GM21576 (cell line): ENCODE results near the gene CBX4.

Experiments
- ATAC-seq: cut with Tn5 transposase; IDR thresholded peaks from one replicate; pipeline ENCODE4 v1.9.1; 2021; ENCODE audit warnings: mild to moderate bottlenecking, moderate library complexity; ENCODE audit not compliant: unreplicated experiment

Gene CBX4

GRCh38 chr17:79791735-79792161 is 47.5 kb downstream of the CBX4 start:
- ATAC-seq = no peak

DNA sequence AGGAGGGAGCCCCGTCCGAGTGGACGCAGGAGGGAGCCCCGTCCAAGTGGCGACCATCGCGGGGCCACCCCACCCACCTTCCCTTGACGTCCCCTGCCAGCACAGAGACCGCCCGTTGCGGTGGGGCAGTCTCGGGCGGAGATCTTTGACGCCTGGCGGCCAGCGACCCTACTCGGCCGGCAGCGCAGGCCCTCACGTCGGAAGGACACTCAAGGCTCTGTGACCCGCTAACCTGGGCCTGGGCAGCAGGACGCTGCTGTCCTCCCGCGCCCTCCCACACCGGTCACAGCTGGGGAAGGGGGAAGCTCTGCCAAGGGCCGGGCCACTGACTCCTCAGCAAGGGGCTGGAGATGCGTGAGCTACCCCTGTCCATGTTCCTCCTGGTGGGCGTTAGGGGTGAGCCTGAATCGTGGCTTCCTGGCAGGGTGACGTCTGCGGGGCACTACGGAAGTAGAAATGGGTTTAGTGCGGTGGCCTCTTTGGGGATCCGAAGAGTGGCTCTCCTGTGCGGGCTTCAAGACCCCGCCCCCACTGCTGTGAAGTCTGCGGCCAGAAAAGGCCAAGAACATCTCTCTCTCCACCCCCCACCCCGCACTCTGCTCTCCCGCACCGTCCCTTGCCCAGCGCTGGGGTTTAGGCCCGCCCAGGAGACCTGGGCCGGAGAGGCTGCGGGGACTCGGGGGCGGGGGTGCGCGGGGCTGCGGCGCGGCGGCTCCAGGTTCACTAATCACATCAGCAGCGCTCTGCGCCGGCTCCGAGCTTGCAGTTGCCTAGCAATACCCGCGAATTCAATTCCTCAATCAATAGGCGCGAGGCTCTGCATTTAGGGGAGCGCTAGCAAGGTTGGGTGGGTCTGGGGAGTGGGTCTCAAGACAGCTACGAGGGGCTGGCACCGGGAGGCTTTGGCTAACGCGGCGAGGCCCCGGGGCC is 48.2 kb downstream of the CBX4 start:
- ATAC-seq = no peak

DNA sequence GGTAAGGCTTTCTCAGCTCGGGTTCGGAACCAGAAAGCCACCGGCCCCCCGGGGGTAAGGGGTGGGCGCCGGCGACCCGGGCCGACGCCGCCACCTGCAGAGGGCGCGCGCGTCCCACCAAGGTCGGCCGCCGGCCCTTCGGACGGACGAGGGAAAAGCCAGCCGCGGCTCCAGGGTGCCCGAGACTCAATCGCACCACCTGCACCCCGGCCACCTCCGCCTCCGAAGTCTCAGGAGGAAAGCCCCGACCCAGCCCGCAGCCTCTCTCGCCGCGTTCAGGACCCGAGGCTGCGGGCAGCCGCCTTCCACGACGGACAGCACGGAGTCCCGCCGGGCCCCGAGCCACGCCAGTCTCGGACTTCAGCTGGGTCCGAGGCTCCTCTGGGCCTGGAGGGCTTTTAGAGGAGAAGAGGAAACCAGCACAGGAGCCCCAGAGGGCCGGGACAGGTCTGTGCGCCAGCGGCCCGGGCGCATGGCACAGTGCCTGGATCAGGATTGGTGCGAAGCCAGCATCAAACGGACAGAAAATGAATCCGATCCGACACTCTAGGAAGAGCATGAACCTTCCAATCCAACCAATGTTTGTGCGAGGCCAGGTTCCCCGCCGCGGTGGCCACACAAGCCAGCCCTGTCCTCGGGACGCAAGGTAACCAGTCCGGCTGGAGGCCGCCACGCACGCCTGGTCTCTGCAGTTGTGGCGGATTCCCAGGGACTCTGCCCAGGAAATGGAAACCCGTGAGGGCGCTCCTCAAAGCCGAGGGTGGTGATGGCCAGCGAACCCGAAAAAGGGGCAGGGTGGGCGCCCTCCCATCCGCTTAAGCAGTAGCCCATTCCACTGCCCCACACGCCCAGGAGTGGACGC is 49.1 kb downstream of the CBX4 start:
- no peak for ATAC-seq

DNA sequence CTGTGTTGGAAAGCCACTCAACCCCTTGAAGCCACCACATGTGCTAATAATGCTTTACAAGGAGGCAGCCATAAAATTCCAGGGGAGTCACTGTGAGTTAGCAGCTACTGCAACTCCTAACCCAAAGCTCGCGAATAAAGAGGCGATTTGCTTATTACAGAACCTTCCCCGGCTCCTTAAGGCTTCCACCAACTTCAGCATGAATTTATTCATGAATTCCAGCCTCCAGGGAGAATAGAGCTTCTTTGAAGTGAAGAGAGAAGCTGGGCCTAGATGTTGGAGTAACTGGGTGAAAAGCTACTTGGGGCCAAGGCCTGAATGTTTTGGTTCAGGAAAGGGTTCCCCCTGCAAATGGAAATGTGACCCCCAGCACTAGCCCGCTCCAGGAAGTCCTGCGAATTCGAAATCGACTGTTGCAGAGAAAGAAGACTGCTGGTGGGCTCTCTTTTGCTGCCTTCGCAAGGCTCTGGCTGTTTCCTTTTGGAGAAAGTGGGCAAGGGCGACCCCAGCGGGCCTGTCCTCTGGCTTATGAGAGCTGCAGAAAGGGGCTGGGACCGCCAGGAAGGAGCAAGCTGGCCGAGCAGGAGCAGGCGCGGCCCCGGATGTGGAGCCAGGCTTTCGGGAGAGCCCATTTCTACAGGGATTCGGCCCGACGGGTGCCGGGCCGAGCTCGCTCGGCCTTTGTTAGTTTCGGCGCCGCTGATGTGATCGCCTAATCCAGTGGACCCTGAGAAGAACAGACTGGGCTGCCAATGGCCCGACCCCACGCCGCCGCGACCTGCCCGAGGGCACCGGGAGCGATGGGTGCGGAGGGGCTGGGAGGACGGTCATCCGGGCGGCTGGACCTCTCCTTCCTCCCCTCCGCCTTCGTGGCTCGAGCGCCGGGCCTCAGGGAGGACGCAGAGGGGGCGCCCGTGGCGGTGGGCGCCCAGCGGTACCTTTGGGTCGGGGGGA is 50.0 kb downstream of the CBX4 start:
- ATAC-seq = no peak

- no peak for ATAC-seq
Measured at GRCh38 chr17:79788455-79788854, 50.8 kb downstream of the CBX4 start.

GRCh38 chr17:79786930-79787643 is 52.2 kb downstream of the CBX4 start:
- no peak for ATAC-seq

- ATAC-seq = no peak
Measured at GRCh38 chr17:79785900-79786810, 53.1 kb downstream of the CBX4 start.

GRCh38 chr17:79785017-79785899 is 54.0 kb downstream of the CBX4 start:
- ATAC-seq = no peak

- ATAC-seq = no peak
Measured at GRCh38 chr17:79784353-79785016, 54.8 kb downstream of the CBX4 start.

GRCh38 chr17:79783891-79784290 is 55.3 kb downstream of the CBX4 start:
- ATAC-seq = no peak
